ENCODE measurements around the gene ZNF750.

Gene ZNF750

DNA sequence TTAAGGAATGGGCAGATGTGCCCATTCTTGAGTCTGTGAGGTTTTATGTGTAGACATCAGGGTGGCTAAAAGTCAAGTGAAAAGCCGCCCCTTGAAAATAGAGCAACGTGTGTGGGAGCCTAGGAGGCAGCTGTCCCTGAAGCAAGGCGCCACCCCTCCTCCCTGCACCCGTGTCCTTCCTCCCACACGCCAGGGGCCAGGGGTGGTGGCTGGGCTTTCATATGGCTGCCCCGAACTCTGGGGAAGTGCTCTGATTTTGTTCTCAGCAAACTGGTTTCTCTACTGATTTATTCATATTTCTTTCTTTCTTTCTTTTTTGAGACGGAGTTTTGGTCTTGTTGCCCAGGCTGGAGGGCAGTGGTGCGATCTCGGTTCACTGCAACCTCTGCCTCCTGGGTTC lies 4.7 kb downstream of the ZNF750 start:
- no peak for DNase-seq (ENCODE audit: low read depth, low spot score)

- DNase-seq (ENCODE audit: low read depth, low spot score), result no peak
Observed at GRCh38 chr17:82832881-82833475, 6.8 kb downstream of the ZNF750 start.

GRCh38 chr17:82832411-82832810 lies 7.4 kb downstream of the ZNF750 start:
- DNase-seq (ENCODE audit: low read depth, low spot score), result no peak

GRCh38 chr17:82831818-82832200 lies 8.0 kb downstream of the ZNF750 start:
- DNase-seq (ENCODE audit: low read depth, low spot score), result no peak

DNA sequence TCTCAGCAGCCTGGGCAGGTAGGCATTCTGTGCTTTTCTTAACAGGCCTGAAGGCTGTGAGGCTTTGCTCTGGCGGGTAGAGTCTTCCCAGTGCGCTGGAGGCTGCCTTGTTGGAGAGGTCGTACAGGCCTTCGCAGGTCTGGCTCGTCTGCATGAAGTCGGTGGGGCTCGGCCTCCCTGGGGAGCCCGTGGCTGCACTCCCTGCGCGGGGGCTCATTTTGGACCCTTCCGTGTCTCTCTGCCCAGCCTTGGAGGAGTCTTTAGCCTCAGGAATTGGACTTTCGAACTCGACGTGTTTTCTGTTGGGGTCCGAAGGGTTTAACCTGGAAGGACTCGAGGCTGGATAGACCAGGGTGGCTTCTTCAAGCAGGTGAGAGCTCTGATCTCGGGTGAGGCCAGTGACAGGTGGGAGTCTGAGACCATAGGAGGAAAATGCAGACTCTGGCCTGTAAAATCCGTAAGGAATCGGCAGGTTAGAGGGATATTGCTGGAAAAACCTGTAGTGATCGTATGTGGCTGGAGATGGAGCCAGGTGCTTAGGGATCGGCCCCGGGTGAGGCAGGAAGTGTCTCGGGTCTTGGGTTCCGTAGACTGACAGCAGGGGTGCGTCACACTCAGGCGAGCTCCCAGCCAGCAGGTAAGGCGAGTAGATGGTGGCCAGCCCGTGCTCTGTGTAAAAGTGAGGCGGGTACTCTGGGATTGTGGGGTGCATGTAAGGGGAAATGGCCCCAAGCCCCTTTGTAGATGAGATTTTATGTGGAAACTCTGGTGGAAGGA lies 8.6 kb downstream of the ZNF750 start:
- no peak for DNase-seq (ENCODE audit: low read depth, low spot score)

GRCh38 chr17:82830249-82830661 lies 9.6 kb downstream of the ZNF750 start:
- DNase-seq (ENCODE audit: low read depth, low spot score), result peak; percentile 52

DNA sequence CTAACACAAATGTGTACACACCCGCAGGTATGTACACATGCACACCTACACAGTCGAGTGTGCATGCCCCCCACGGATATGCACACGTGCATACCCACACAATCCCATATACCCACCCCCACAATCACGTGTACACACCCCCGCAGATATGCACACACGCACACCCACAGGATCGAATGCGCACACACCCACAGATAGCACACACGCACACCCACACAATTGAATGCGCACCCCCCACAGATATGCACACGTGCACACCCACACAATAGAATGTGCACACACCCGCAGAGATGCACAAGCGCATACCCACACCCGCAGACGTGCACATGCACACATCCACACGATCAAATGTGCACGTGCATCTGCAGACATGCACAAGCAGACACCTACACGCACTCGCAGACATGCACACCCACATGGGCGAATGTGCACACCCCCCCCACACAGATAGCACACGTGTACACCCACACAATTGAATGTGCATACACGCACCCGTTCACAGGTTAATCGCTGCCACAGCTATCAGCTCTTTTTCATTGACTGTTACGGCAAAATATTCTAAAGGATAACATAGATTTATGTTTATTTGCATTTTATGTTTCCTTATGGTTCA lies 10.8 kb downstream of the ZNF750 start:
- no peak for DNase-seq (ENCODE audit: low read depth, low spot score)

DNA sequence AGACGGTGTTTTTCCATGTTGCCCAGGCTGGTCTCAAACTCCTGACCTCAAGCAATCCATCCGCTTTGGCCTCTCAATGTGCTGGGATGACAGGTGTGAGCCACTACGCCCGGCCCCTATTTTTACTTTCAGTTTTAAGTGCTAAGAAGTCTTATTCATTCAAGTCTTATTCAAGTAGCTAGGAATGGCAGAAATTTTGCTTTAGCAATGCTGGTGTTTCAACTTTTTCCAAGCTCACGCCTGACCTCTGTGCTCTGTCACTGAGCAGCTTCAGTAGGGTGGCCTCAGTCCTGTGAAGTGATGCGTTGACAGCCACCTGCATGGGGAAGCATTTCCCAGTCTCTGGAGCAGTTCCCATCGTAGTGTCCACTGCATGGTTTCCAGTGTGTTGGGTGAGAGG lies 12.9 kb downstream of the ZNF750 start:
- DNase-seq (ENCODE audit: low read depth, low spot score), result no peak

DNA sequence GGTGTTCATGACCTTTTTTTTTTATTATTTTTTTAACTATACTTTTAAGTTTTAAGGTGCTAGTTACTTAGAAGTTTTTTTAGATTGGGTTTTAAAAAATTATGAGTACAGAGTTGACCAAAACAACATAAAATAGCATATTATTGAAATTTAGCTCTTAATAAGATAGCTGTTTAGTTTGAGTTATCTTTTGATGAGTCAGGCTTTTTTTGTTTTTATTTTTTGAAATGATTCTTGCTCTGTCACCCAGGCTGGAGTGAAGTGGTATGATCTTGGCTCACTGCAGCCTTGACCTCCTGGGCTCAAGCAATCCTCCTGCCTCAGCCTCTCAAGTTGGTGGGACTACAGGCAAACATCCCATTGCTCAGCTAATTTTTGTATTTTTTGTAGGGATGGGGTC lies 13.6 kb downstream of the ZNF750 start:
- DNase-seq (ENCODE audit: low read depth, low spot score), result no peak

DNA sequence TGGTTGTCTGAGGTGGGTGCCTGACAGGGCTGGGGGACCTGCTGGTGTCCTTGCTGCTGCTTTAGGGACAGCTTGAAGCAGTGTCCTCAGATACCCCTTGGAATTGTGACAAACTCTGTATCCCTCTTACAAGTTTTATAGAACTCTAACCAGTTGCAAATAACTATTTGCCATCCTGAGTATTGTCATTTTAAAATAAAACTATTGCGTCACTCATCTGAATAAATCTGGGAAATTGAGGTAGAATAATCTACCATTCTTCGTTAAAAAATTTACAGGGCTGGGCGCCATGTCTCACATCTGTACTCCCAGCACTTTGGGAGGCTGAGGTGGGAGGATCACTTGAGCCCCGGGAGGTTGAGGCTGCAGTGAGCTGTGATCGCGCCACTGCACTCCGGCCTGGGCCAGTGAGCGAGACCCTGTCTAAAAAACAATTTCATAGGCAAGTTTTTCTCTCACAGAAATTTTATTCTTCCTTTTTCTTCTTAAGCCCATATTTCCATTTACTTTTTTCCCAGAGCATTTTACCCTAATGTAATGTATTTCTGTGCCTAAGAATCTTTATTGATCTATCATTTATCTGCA lies 14.2 kb downstream of the ZNF750 start:
- no peak for DNase-seq (ENCODE audit: low read depth, low spot score)

DNA sequence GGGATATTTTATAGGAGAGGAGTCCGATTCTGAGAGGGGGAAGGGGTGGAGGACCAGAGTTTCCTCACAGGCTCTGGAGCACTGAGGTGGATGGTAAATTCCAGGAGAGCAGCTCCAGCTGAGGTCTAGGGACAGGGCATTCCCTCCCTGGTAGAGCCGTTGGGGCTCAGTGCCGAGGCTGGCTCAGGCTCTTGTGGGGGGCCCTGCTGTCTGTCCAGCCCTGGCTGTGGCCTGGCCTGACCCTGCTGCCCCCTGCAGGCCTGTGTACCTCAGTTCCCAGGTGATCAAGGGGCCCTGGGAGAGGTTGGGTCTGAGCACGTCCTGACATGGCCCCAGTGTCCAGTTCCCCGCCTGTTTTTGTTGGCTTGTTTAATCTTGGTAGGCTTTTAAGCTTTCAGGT lies 16.8 kb downstream of the ZNF750 start:
- no peak for DNase-seq (ENCODE audit: low read depth, low spot score)

DNA sequence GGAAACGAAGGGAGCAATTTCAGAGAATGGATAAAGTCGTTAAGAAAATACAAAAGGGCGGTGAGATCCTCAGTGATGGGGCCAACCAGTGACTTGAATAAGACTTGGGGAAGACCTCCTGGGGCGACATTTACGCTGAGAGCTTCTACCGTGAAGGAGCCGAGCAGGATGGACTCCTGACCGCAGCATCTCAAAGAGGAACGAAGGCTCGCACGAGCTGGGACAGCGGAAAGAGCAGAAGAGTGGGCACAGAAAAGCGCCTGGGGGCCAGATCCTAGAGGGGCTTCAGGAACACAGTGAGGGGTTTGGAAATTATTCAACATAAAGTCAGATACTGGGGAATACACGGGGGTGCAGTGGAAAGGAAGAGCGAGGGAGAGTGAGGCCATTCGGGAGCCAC lies 17.5 kb downstream of the ZNF750 start:
- DNase-seq (ENCODE audit: low read depth, low spot score), result no peak

DNA sequence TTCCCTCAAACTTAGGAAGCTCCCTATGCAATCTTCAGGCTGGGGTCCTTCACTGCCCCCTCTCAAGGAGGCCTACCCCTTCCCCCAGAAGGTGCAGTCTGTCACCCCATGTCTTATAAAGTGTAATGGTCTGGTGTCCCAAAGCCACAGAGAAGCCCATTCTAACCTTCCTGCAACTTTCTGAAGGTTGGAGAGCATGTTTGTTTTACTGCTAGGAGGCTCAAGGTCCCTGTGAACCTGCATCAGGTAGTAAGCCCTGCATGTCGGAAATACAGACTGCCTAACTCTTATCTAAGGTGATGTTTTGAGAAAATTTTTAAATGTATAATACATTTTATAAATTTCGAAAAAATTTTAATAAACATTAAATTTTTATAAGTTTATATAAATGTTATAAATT lies 18.3 kb downstream of the ZNF750 start:
- DNase-seq (ENCODE audit: low read depth, low spot score), result no peak

DNA sequence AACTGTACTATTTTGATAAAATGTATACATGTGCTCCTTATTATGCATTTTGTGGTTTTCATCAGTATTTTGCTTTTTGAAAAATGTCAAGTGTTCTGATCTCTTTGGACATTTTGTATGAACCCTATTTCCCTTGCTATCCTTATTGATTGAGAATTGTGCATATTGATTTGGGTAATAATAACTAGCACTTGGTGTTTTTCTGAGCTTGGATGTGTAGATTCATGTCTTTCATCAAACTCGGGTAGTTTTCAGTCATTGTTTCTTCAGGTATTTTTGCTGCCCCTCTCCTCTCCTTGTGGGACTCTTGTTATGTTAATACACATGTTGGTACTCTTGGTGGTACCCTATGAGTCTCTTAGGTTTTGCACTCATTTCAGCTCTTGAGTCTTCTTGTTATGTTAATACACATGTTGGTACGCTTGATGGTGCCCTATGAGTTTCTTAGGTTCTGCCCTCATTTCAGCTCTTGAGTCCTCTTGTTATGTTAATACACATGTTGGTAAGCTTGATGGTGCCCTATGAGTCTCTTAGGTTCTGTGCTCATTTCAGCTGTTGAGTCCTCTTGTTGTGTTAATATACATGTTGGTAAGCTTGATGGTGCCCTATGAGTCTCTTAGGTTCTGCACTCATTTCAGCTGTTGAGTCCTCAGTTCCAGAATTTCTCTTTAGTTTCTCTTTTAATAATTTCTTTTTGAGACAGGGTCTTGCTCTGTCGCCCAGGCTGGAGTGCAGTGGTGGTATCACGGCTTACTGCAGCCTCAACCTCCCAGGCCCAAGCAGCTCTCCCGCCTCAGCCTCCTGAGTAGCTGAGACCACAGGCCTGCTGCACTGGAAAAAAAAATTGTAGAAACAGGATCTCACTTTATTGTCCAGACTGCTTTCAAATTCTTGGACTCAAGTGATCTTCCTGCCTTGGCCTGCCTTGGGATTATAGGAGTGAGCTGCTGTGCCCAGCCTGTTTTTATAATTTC lies 19.3 kb downstream of the ZNF750 start:
- DNase-seq (ENCODE audit: low read depth, low spot score), result no peak

DNA sequence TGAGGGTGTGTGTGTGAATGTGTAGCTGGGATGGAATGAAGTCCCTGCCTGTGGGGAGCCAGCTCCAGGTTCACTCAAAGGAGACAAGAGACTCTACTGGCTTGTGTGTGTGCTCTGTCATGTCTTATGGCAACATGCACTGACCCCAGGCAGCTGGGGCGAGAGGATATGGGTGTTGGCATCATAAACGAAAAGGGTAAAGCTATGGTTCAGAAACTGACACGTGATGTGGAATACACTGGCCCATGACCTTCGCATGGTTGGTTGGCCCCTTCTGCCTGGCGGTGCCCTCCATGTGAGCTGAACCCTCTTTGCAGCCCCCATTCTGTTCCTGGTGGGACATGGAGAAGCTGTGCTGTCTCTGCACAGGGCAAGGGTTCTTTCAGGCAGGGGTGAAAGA lies 21.9 kb downstream of the ZNF750 start:
- DNase-seq (ENCODE audit: low read depth, low spot score), result no peak

GRCh38 chr17:82816358-82816757 lies 23.5 kb downstream of the ZNF750 start:
- no peak for DNase-seq (ENCODE audit: low read depth, low spot score)

GRCh38 chr17:82815790-82816305 lies 24.0 kb downstream of the ZNF750 start:
- DNase-seq (ENCODE audit: low read depth, low spot score), result no peak

- DNase-seq (ENCODE audit: low read depth, low spot score), result no peak
Observed at GRCh38 chr17:82815354-82815753, 24.5 kb downstream of the ZNF750 start.

GRCh38 chr17:82814834-82815233 lies 25.0 kb downstream of the ZNF750 start:
- DNase-seq (ENCODE audit: low read depth, low spot score), result no peak

- no peak for DNase-seq (ENCODE audit: low read depth, low spot score)
Observed at GRCh38 chr17:82813299-82814051, 26.3 kb downstream of the ZNF750 start.

GRCh38 chr17:82812601-82813000 lies 27.2 kb downstream of the ZNF750 start:
- DNase-seq (ENCODE audit: low read depth, low spot score), result no peak
